ENCODE results near the gene KRTAP5-10. TPM values are rescaled to one million over a fixed set of nuclear protein-coding genes. Genes with fewer than 3 reads are reported as not detected.
"Not testable (repeated sequence)": the region's sequence is repeated elsewhere in the genome, so short reads cannot be mapped to it uniquely, and the experiment has no call there.

The KRTAP5-10 gene
- total RNA-seq, 2 donors from 2014 or later = not detected

DNA sequence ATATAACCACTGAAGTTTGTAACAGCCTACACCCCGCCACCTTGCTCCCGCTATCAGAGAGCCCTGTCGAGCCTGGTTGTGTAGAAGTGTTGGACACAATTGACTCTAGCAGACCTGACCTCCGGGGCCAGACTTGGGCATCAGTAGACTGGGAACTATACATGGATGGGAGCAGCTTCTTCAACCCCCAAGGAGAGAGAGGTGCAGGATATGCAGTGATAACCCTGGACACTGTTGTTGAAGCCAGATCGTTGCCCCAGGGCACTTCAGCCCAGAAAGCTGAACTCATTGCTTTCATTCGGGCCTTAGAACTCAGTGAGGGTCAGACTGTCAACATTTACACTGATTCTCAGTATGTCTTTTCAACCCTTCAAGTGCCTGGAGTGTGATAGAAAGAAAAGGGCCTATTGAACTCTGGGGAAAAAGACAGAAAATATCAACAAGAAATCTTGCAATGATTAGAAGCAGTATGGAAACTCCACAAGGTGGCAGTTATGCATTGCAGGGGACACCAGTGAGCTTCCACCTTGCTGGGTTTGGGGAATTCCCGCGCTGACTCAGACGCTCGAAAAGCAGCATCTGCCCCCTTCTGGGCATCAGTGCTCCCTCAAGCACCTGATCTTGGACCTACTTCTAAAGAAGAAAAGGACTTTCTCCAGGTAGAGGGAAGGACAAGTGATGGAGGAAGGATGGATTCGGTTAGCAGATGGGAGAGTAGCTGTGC lies 23.6 kb downstream of the KRTAP5-10 start:
- DNase-seq (ENCODE audit: low spot score); intact Hi-C loops (cut with DNase I): not testable (repeated sequence)

DNA sequence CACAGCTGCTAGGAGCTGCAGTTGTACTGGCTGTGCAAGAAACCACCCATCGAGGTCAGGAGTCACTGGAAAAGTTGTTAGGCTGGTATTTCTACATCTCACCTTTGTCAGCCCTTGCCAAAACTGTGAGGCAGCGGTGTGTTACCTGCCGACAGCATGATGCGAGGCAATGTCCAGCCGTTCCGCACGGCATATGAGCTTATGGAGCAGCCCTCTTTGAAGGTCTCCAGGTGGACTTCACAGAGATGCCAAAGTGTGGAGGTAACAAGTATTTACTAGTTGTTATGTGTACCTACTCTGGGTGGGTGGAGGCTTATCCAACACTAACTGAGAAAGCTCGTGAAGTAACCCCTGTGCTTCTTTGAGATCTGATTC lies 24.2 kb downstream of the KRTAP5-10 start:
- intact Hi-C loops (cut with DNase I) = not testable (repeated sequence)

GRCh38 chr11:71603221-71603620 lies 37.9 kb downstream of the KRTAP5-10 start:
- intact Hi-C loops (cut with DNase I) = not testable (repeated sequence)

More for the DNA sequence above, 24.2 kb downstream of the KRTAP5-10 start:
- not testable (repeated sequence) for DNase-seq (ENCODE audit: low spot score)

DNA sequence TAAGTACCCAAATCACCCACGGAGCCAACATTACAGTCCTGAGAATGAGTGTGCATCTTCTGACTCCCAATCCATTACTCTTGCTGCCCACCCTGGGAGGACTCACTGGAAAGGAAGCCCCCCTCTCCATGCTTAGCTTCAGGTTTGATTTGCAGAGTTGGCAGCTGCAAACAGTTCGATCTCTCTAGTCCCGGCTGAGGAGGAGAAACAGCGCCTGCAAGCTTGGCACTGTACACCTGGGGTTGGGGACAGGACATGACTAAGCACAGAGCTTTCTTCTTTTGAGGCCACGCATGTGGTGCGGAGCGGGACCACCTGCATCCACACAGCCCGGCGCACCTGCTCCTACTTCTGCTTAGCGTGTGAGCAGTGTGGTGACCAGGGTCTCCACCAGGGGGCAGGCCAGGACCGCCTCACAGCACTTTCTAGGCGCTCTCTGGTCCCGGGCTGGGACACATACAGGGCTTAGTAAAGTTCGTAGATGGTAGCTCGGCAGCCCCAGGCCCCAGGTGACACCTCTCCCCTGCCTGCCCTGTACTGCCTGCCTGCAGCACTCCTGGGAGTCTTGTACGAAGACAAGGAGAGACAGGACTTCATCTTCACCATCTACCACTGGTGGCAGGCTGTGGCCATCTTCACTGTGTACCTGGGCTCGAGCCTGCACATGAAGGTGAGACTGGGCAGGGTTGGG lies 39.6 kb downstream of the KRTAP5-10 start:
- intact Hi-C loops (cut with DNase I); DNase-seq (ENCODE audit: low spot score): not testable (repeated sequence)

More at GRCh38 chr11:71603221-71603620, 37.9 kb downstream of the KRTAP5-10 start:
- DNase-seq (ENCODE audit: low spot score) = not testable (repeated sequence)

DNA sequence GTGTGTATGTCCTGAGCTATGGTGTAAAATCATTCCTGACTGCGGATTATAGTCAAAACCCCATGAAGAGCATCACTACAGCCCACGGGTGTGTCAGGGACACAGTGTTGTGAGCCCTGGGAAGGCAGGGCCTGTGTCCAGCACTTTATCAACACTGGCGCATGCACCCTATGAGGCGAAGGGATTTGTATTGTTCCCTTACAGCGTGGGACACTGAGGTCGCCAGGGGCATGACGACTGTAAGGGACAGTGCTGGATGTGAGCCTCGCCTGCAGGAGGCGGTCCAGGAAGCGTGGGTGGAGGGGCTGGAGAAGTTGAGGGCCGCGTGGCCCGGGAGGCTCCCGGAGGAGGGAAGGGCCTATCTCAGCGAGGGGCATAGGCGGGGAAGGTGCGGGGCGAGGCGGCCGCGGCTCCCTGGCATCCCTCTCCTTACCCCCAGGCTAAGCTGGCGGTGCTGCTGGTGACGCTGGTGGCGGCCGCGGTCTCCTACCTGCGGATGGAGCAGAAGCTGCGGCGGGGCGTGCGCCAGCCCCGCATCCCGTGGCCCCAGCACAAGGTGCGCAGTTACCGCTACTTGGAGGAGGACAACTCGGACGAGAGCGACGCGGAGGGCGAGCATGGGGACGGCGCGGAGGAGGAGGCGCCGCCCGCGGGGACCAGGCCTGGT lies 41.6 kb downstream of the KRTAP5-10 start:
- intact Hi-C loops (cut with DNase I); DNase-seq (ENCODE audit: low spot score): not testable (repeated sequence)

- intact Hi-C loops (cut with DNase I); DNase-seq (ENCODE audit: low spot score): not testable (repeated sequence)
Observed at GRCh38 chr11:71607520-71608216, 42.3 kb downstream of the KRTAP5-10 start.

- DNase-seq (ENCODE audit: low spot score); intact Hi-C loops (cut with DNase I): not testable (repeated sequence)
Observed at GRCh38 chr11:71608272-71608671, 42.9 kb downstream of the KRTAP5-10 start.

DNA sequence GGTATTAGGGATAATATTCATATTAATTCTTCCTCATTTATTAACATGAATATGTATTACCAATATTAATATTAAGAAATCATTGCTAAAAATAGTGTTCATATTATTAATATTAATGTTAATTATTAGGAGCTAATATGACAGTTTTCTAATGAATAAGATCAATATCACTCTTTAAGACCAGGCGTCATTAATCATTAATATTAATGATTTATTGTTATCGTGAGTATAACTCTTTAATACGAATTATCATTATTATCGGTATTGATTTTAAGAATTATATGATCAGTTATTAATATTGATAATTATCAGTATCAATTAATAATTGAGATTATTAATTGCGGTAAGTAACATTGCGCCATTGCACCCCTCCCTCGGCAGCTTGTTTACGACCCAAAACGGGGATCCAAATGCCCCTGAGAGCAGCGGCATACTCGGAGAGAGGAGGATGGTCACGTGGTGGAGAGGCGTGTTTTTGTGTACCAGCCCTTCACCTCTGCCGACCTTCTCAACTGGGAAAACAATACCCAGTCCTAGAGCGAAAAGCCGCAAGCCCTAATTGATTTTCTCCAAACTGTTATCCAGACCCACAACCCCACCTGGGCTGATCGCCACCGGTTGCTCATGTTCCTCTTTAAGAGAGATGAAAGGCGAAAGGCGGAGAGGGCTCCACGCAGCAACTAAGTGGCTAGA lies 46.0 kb downstream of the KRTAP5-10 start:
- not testable (repeated sequence) for DNase-seq (ENCODE audit: low spot score)
- intact Hi-C loops (cut with DNase I) = loop anchor here in 1 of 2 donors (5.0 kb wide), 1 partner anchor 1019 kb away; no protein-coding TSS in a partner anchor

DNA sequence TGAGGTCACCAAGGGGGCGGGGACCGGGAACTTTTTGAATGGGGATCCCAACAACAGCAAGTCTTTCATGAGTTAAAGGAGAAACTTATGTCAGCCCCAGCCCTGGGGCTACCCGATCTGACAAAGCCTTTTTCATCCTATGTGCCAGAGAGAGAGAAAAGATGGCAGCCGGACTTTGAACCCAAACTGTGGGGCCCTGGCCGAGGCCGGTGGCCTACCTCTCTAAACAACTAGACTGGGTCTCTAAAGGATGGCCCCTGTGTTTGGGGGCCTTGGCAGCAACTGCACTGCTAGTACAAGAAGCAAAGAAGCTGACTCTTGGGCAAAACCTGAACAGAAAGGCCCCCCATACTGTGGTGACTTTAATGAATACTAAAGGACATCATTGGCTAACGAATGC lies 48.6 kb downstream of the KRTAP5-10 start:
- DNase-seq (ENCODE audit: low spot score) = not testable (repeated sequence)
- intact Hi-C loops (cut with DNase I) = loop anchor here in 1 of 2 donors (5.0 kb wide), 1 partner anchor 1022 kb away; no protein-coding TSS in a partner anchor

- DNase-seq (ENCODE audit: low spot score) = not testable (repeated sequence)
- intact Hi-C loops (cut with DNase I) = loop anchor here in 1 of 2 donors (5.0 kb wide), 1 partner anchor 1022 kb away; no protein-coding TSS in a partner anchor
Observed at GRCh38 chr11:71614366-71614917, 49.1 kb downstream of the KRTAP5-10 start.

- DNase-seq (ENCODE audit: low spot score); intact Hi-C loops (cut with DNase I): not testable (repeated sequence)
Observed at GRCh38 chr11:71615003-71615402, 49.6 kb downstream of the KRTAP5-10 start.

Other genes with a start within 250 kb of the KRTAP5-10 start
- 10 to 100 TPM; 14.9 to 15.5 TPM for gene DHCR7, start 117.2 kb upstream of the KRTAP5-10 start, total RNA-seq
- 10 to 100 TPM; 38.7 to 48.1 TPM for gene NADSYN1, start 112.4 kb upstream of the KRTAP5-10 start, total RNA-seq
- under 1 TPM in 1 of 2 donors, not detected in 1; 0.24 TPM for gene KRTAP5-7, start 38.3 kb upstream of the KRTAP5-10 start, total RNA-seq
- gene KRTAP5-8, start 27.5 kb upstream of the KRTAP5-10 start, total RNA-seq = not detected
- gene KRTAP5-9, start 17.1 kb upstream of the KRTAP5-10 start, total RNA-seq = under 1 TPM; 0.19 to 0.37 TPM
- not detected for gene KRTAP5-11, start 17.3 kb downstream of the KRTAP5-10 start, total RNA-seq

Data from posterior vena cava (tissue), 2 donors.